IMR-90 (cell line): ENCODE data around the gene MORN5. TPM values are rescaled to one million over a fixed set of nuclear protein-coding genes. Genes with fewer than 3 reads are reported as not detected.

Experiments used
- ATAC-seq: fragments of 200-7000 bp; cut with Tn5 transposase; 2 replicates; pipeline ENCODE4 v1.9.1; 2020; ENCODE audit warnings: low read depth, mild to moderate bottlenecking, moderate library complexity
- BruUV-seq: library from RNA; stranded (reverse); fragments of 400-500 nt; replicated peaks from 2 replicates; lab custom pipeline; 2021; lab: Mats Ljungman, UMichigan
- CTCF ChIA-PET: fragments of 300-600 bp; formaldehyde crosslinking; extraction: SDS; loops from one replicate; lab custom pipeline; 2021; ENCODE audit warnings: antibody characterized with exemption; lab: Yijun Ruan, JAX
- POLR2A ChIA-PET: fragments of 300-600 bp; sonication (Branson Sonifier 250); formaldehyde crosslinking; loops from one replicate; lab custom pipeline; 2022; ENCODE audit warnings: antibody characterized with exemption; ENCODE audit not compliant: unreplicated experiment; lab: Charles Lee
- DNase-seq: peaks from one replicate; pipeline ENCODE4 v3.0.0; 2013
- H2AFZ ChIP-seq: replicated peaks from 2 replicates; pipeline ENCODE3; 2013; ENCODE audit warnings: low read length, mild to moderate bottlenecking; ENCODE audit not compliant: poor library complexity
- H2AK5ac ChIP-seq: 2 replicates; pipeline ENCODE4 v1.6.1; 2013; ENCODE audit warnings: low read depth, low read length, inconsistent platforms
- H2AK9ac ChIP-seq: replicated peaks from 2 replicates; pipeline ENCODE3; 2013; ENCODE audit warnings: mild to moderate bottlenecking, low read depth, low read length, moderate library complexity; ENCODE audit not compliant: poor library complexity
- H2BK120ac ChIP-seq: 2 replicates; pipeline ENCODE4 v1.6.1; 2013; ENCODE audit warnings: low read depth, low read length, inconsistent platforms
- H2BK15ac ChIP-seq: 3 replicates; pipeline ENCODE4 v1.6.1; 2013; ENCODE audit warnings: low read depth, low read length, inconsistent platforms
- H2BK20ac ChIP-seq: 2 replicates; pipeline ENCODE4 v1.6.1; 2013; ENCODE audit warnings: low read depth, mild to moderate bottlenecking, inconsistent platforms, low read length, moderate library complexity
- H2BK5ac ChIP-seq: 2 replicates; pipeline ENCODE4 v1.6.1; 2013; ENCODE audit warnings: mild to moderate bottlenecking, low read depth, low read length, inconsistent platforms; ENCODE audit not compliant: poor library complexity, severe bottlenecking
- H3K14ac ChIP-seq: replicated peaks from 2 replicates; pipeline ENCODE4 v1.6.1; 2013; ENCODE audit warnings: low read depth, low read length, inconsistent platforms
- H3K18ac ChIP-seq: 2 replicates; pipeline ENCODE4 v1.6.1; 2013; ENCODE audit warnings: low read depth, low read length, control low read depth
- H3K23ac ChIP-seq: 2 replicates; pipeline ENCODE4 v1.6.1; 2013; ENCODE audit warnings: low read depth, low read length, inconsistent platforms
- H3K27ac ChIP-seq: 2 replicates; pipeline ENCODE4 v1.5.1; 2013; ENCODE audit warnings: mild to moderate bottlenecking, control low read depth, low read length; ENCODE audit not compliant: insufficient read depth
- H3K27me3 ChIP-seq: 2 replicates; pipeline ENCODE4 v1.6.1; 2013; ENCODE audit warnings: low read length; ENCODE audit not compliant: control insufficient read depth, insufficient read depth
- H3K36me3 ChIP-seq: 2 replicates; pipeline ENCODE4 v1.6.1; 2013; ENCODE audit warnings: low read length, mixed read lengths; ENCODE audit not compliant: control insufficient read depth, insufficient read depth
- H3K4ac ChIP-seq: 2 replicates; pipeline ENCODE4 v1.6.1; 2013; ENCODE audit warnings: low read depth, low read length, inconsistent platforms
- H3K4me1 ChIP-seq: 2 replicates; pipeline ENCODE4 v1.6.1; 2013; ENCODE audit warnings: low read length, mixed read lengths; ENCODE audit not compliant: control insufficient read depth, insufficient read depth
- H3K4me2 ChIP-seq: 2 replicates; pipeline ENCODE4 v1.6.1; 2013; ENCODE audit warnings: low read depth, mild to moderate bottlenecking, control low read depth, low read length, moderate library complexity
- H3K4me3 ChIP-seq: 2 replicates; pipeline ENCODE4 v1.5.1; 2013; ENCODE audit warnings: low read depth, mild to moderate bottlenecking, control low read depth, low read length, moderate library complexity; ENCODE audit not compliant: insufficient read depth
- H3K56ac ChIP-seq: 2 replicates; pipeline ENCODE4 v1.6.1; 2013; ENCODE audit warnings: low read length, inconsistent platforms; ENCODE audit not compliant: insufficient read depth; ENCODE audit errors: extremely low read depth
- H3K79me1 ChIP-seq, 2 experiments: 2 replicates each; pipeline ENCODE4 v1.6.1; 2013; ENCODE audit warnings: low read length in 2 of 2, inconsistent platforms in 1 of 2, low read depth in 1 of 2
- H3K9ac ChIP-seq: 2 replicates; pipeline ENCODE4 v1.6.1; 2013; ENCODE audit warnings: low read depth, low read length, control low read depth
- H3K9me1 ChIP-seq: 2 replicates; pipeline ENCODE4 v1.6.1; 2013; ENCODE audit warnings: low read length, inconsistent platforms; ENCODE audit not compliant: insufficient read depth
- H3K9me3 ChIP-seq: 2 replicates; pipeline ENCODE4 v1.6.1; 2013; ENCODE audit warnings: low read length; ENCODE audit not compliant: control insufficient read depth, insufficient read depth
- H4K20me1 ChIP-seq: 2 replicates; pipeline ENCODE4 v1.6.1; 2013; ENCODE audit warnings: low read length, inconsistent platforms; ENCODE audit not compliant: insufficient read depth
- H4K5ac ChIP-seq: 2 replicates; pipeline ENCODE4 v1.6.1; 2013; ENCODE audit warnings: mild to moderate bottlenecking, low read depth, low read length, control low read depth
- H4K8ac ChIP-seq, 2 experiments: 2 replicates each; pipeline ENCODE4 v1.6.1; 2013; ENCODE audit warnings: low read depth in 2 of 2, low read length in 2 of 2, control low read depth in 1 of 2, inconsistent platforms in 1 of 2
- H4K91ac ChIP-seq: 2 replicates; pipeline ENCODE4 v1.6.1; 2013; ENCODE audit warnings: low read depth, low read length, inconsistent platforms; ENCODE audit not compliant: insufficient read depth
- CTCF ChIP-seq: conservative IDR thresholded peaks from 2 replicates; pipeline ENCODE4 v1.5.1; 2012; ENCODE audit warnings: mild to moderate bottlenecking, low read depth, low read length, improper control_type of control experiment
- MAZ ChIP-seq: IDR thresholded peaks from 2 replicates; pipeline ENCODE4 v1.6.1; 2012; ENCODE audit warnings: low read depth, mild to moderate bottlenecking, low read length, improper control_type of control experiment, moderate library complexity, borderline replicate concordance
- NFE2L2 ChIP-seq: fragments of 150-350 bp; IDR thresholded peaks from 2 replicates; pipeline ENCODE4 v1.6.1; 2016; ENCODE audit warnings: low read depth, mild to moderate bottlenecking, low read length
- POLR2A ChIP-seq: IDR thresholded peaks from 2 replicates; pipeline ENCODE4 v1.6.1; 2012; ENCODE audit warnings: mild to moderate bottlenecking, low read depth, low read length
- SMC3 ChIP-seq: fragments of 150-350 bp; IDR thresholded peaks from 2 replicates; pipeline ENCODE4 v1.6.1; 2016; ENCODE audit warnings: low read depth, mild to moderate bottlenecking, antibody characterized with exemption, low read length, moderate library complexity
- USF2 ChIP-seq: fragments of 150-350 bp; IDR thresholded peaks from 2 replicates; pipeline ENCODE4 v1.6.1; 2017; ENCODE audit warnings: mild to moderate bottlenecking, antibody characterized with exemption, low read length, low read depth
- WGBS, 2 experiments: methylation state at CpG; one replicate each; pipeline versions ENCODE4 v1.1.5 to v1.1.7; 2013; ENCODE audit warnings: missing lambda C conversion rate in 2 of 2; ENCODE audit not compliant: insufficient read length in 1 of 2; ENCODE audit errors: extremely low coverage in 2 of 2; 5-methylcytosine and 5-hydroxymethylcytosine counted together
- dilution Hi-C: fragments of 300-500 bp; cut with HindIII; formaldehyde crosslinking; loops from one replicate; pipeline ENCODE4 v1.14.3; 2018; ENCODE audit warnings: low sequenced_read_pairs; ENCODE audit not compliant: unreplicated experiment
- in situ Hi-C: fragments of 300-500 bp; cut with MboI; formaldehyde crosslinking; loops from 3 replicates; pipeline ENCODE4 v1.14.3; 2019; ENCODE audit warnings: low sequenced_read_pairs, inconsistent platforms, mixed read lengths
- intact Hi-C: fragments of 100-400 bp; cut with micrococcal nuclease; formaldehyde crosslinking; loops from 2 replicates; pipeline ENCODE4 v1.10.0; 2022
- polyA plus RNA-seq, 3 experiments: library from polyadenylated mRNA; depleted of rRNA; stranded (reverse); fragments of >200 nt; gene quantifications; 2 replicates each; pipeline ENCODE4 v1.2.3, GENCODE V29; 2012; ENCODE audit warnings: low replicate concordance in 1 of 3
- total RNA-seq: library from RNA; depleted of rRNA; stranded (reverse); fragments of >200 nt; gene quantifications from 2 replicates; pipeline ENCODE4 v1.2.3, GENCODE V29; 2012

MORN5 gene
- total and polyA plus RNA-seq, 2 of the 4 experiments (the other 2 are of a cell fraction): not detected

- Histone ChIP-seq H4K91ac (no peak overlapping the region), H4K5ac (no peak overlapping the region), H2BK15ac (no peak overlapping the region), H3K56ac (no peak overlapping the region), H3K4me2 (no peak overlapping the region), H3K27ac (no peak overlapping the region), H3K4me1 (peaks cover 4% of the 10 kb centered on the region; the same call in 1 of the 2 replicates), H3K36me3 (no peaks in the 10 kb centered on the region), H2BK20ac (no peak overlapping the region), H2BK120ac (no peak overlapping the region), H3K9me1 (no peaks in the 10 kb centered on the region), H3K4me3 (no peak overlapping the region), H2AFZ (no peak overlapping the region), H2BK5ac (no peak overlapping the region), H3K9me3 (peaks cover 10% of the 10 kb centered on the region; the same call in 1 of the 2 replicates), H3K4ac (no peak overlapping the region), H3K79me1 (no peaks in the 10 kb centered on the region), H4K8ac (no peak overlapping the region), H3K23ac (no peak overlapping the region), H2AK5ac (no peak overlapping the region), H4K20me1 (peaks cover 8% of the 10 kb centered on the region; the same call in 1 of the 2 replicates), H3K27me3 (peaks cover 68% of the 10 kb centered on the region), H3K18ac (no peak overlapping the region), H3K14ac (no peak overlapping the region), H3K9ac (no peak overlapping the region), H2AK9ac (peak overlapping the region; percentile 15)
- no peak for DNase-seq
- intact Hi-C loops (no loop called here), dilution Hi-C loops (no loop called here), in situ Hi-C loops (no loop called here)
- WGBS, 2 experiments: 76% methylated on average over 5 of the region's 7 CpGs; no CpG with 5 or more reads in 1 of the 2 experiments
- BruUV-seq: no TSS peak
- CTCF ChIA-PET: no interaction called here
- POLR2A ChIA-PET: no interaction called here
- TF ChIP-seq NFE2L2: no peak
- TF ChIP-seq CTCF: no peak
- TF ChIP-seq USF2: no peak
- TF ChIP-seq SMC3: no peak
- no peak for TF ChIP-seq MAZ
- TF ChIP-seq POLR2A: no peak
- no peak for ATAC-seq
These were observed 52.8 kb downstream of the MORN5 start for GRCh38 chr9:122212473-122213004.
